HEK293 (cell line): ENCODE data around the gene TAF1A.

ENCODE experiments used
- CTCF ChIA-PET: fragments of 350-600 bp; formaldehyde crosslinking; extraction: SDS; loops from one replicate; lab custom pipeline; 2021; ENCODE audit warnings: antibody characterized with exemption; lab: Yijun Ruan, JAX
- POLR2A ChIA-PET: fragments of 300-600 bp; formaldehyde crosslinking; extraction: SDS; loops from one replicate; lab custom pipeline; 2020; ENCODE audit warnings: antibody characterized with exemption, inconsistent platforms; lab: Yijun Ruan, JAX
- H3K27ac ChIP-seq: fragments of 200-500 bp; sonication (Bioruptor generic); 2 replicates; pipeline ENCODE4 v1.5.1; 2014; ENCODE audit warnings: low read depth, low read length, control low read depth, inconsistent platforms; ENCODE audit errors: extremely low read depth
- H3K36me3 ChIP-seq, 2 experiments: fragments of 200-500 bp in 1 of 2; sonication (Bioruptor generic) in 1 of 2; 1 replicate in 1 of 2; 2 replicates in 1 of 2; pipeline ENCODE4 v1.5.1; 2014 to 2017; ENCODE audit warnings: inconsistent platforms in 2 of 2, low read length in 2 of 2; ENCODE audit not compliant: control insufficient read depth in 2 of 2, insufficient read depth in 1 of 2
- H3K4me1 ChIP-seq: fragments of 200-500 bp; sonication (Bioruptor generic); 2 replicates; pipeline ENCODE4 v1.5.1; 2014; ENCODE audit warnings: mild to moderate bottlenecking, low read length, inconsistent platforms; ENCODE audit not compliant: control insufficient read depth, insufficient read depth
- H3K4me3 ChIP-seq: 2 replicates; pipeline ENCODE4 v1.5.1; 2011; ENCODE audit warnings: low read depth, mild to moderate bottlenecking, control low read depth, low read length, moderate library complexity
- H3K9me3 ChIP-seq: fragments of 200-500 bp; sonication (Bioruptor generic); 2 replicates; pipeline ENCODE4 v1.5.1; 2014; ENCODE audit warnings: low read depth, low read length, inconsistent platforms; ENCODE audit not compliant: control insufficient read depth, insufficient read depth
- IKZF3 ChIP-seq: fragments of 450-650 bp; IDR thresholded peaks from 2 replicates; pipeline ENCODE4 v1.5.0; 2018; ENCODE audit warnings: missing biosample characterization, mild to moderate bottlenecking, missing genetic modification characterization, moderate library complexity
- KLF16 ChIP-seq: fragments of 450-650 bp; formaldehyde crosslinking; IDR thresholded peaks from 2 replicates; pipeline ENCODE4 v1.5.1; 2017; ENCODE audit warnings: missing biosample characterization, missing genetic modification characterization
- MEIS1 ChIP-seq: sonication (generic); formaldehyde crosslinking; IDR thresholded peaks from 2 replicates; pipeline ENCODE4 v1.8.1; 2022; ENCODE audit warnings: missing genetic modification reagents, mild to moderate bottlenecking, borderline replicate concordance
- MYNN ChIP-seq: fragments of 450-650 bp; formaldehyde crosslinking; IDR thresholded peaks from 2 replicates; pipeline ENCODE4 v1.5.1; 2016; ENCODE audit warnings: missing biosample characterization, missing genetic modification characterization, borderline replicate concordance
- PRDM10 ChIP-seq: fragments of 450-650 bp; formaldehyde crosslinking; IDR thresholded peaks from 2 replicates; pipeline ENCODE4 v1.5.1; 2016; ENCODE audit warnings: missing biosample characterization, missing genetic modification characterization
- ZBTB11 ChIP-seq: fragments of 450-650 bp; formaldehyde crosslinking; conservative IDR thresholded peaks from 2 replicates; pipeline ENCODE4 v1.5.1; 2016; ENCODE audit warnings: low read depth, missing biosample characterization, missing genetic modification characterization
- ZEB2 ChIP-seq: fragments of 450-650 bp; formaldehyde crosslinking; IDR thresholded peaks from 2 replicates; pipeline ENCODE4 v1.5.1; 2016; ENCODE audit warnings: missing biosample characterization, missing genetic modification characterization
- ZFP69B ChIP-seq: fragments of 450-650 bp; formaldehyde crosslinking; IDR thresholded peaks from 2 replicates; pipeline ENCODE4 v1.5.1; 2016; ENCODE audit warnings: missing biosample characterization, missing genetic modification characterization
- ZNF155 ChIP-seq: fragments of 450-650 bp; formaldehyde crosslinking; IDR thresholded peaks from 2 replicates; pipeline ENCODE4 v1.5.1; 2016; ENCODE audit warnings: missing biosample characterization, missing genetic modification characterization
- ZNF169 ChIP-seq: fragments of 450-650 bp; formaldehyde crosslinking; IDR thresholded peaks from 2 replicates; pipeline ENCODE4 v1.5.1; 2016; ENCODE audit warnings: missing biosample characterization, missing genetic modification characterization
- ZNF248 ChIP-seq: fragments of 450-650 bp; formaldehyde crosslinking; IDR thresholded peaks from 2 replicates; pipeline ENCODE4 v1.5.1; 2017; ENCODE audit warnings: missing biosample characterization, missing genetic modification characterization
- ZNF274 ChIP-seq, 2 experiments: fragments of 200-500 bp in 1 of 2; fragments of 450-650 bp in 1 of 2; sonication (Bioruptor generic) in 1 of 2; formaldehyde crosslinking in 1 of 2; IDR thresholded peaks; 2 replicates each; pipeline versions ENCODE4 v1.5.1 to v1.6.1; 2014 to 2016; ENCODE audit warnings: borderline replicate concordance in 1 of 2, inconsistent platforms in 1 of 2, low read length in 1 of 2, missing biosample characterization in 1 of 2, missing genetic modification characterization in 1 of 2
- ZNF311 ChIP-seq: fragments of 450-650 bp; formaldehyde crosslinking; IDR thresholded peaks from 2 replicates; pipeline ENCODE4 v1.5.1; 2017; ENCODE audit warnings: missing biosample characterization, missing genetic modification characterization, borderline replicate concordance
- ZNF555 ChIP-seq: fragments of 450-650 bp; formaldehyde crosslinking; conservative IDR thresholded peaks from 2 replicates; pipeline ENCODE4 v1.5.1; 2017; ENCODE audit warnings: missing biosample characterization, mild to moderate bottlenecking, missing genetic modification characterization, inconsistent platforms
- ZNF571 ChIP-seq: fragments of 450-650 bp; formaldehyde crosslinking; IDR thresholded peaks from 2 replicates; pipeline ENCODE4 v1.5.0; 2017; ENCODE audit warnings: missing biosample characterization, missing genetic modification characterization
- ZNF776 ChIP-seq: fragments of 450-650 bp; formaldehyde crosslinking; IDR thresholded peaks from 2 replicates; pipeline ENCODE4 v1.5.0; 2017; ENCODE audit warnings: missing biosample characterization, missing genetic modification characterization, borderline replicate concordance
- ZNF792 ChIP-seq: fragments of 450-650 bp; formaldehyde crosslinking; IDR thresholded peaks from 2 replicates; pipeline ENCODE4 v1.5.1; 2016; ENCODE audit warnings: missing biosample characterization, missing genetic modification characterization
- TF ChIP-seq, protein P1 (sequence below): fragments of 450-650 bp; formaldehyde crosslinking; IDR thresholded peaks from 2 replicates; pipeline ENCODE4 v1.5.1; 2016; ENCODE audit warnings: missing biosample characterization, missing genetic modification characterization, borderline replicate concordance

Gene TAF1A

GRCh38 chr1:222588135-222588534 lies 1.6 kb downstream of the TAF1A start:
- no peak overlapping the region for H3K4me3 ChIP-seq
- POLR2A ChIA-PET: no interaction called here
- TF ChIP-seq, protein P1, sequence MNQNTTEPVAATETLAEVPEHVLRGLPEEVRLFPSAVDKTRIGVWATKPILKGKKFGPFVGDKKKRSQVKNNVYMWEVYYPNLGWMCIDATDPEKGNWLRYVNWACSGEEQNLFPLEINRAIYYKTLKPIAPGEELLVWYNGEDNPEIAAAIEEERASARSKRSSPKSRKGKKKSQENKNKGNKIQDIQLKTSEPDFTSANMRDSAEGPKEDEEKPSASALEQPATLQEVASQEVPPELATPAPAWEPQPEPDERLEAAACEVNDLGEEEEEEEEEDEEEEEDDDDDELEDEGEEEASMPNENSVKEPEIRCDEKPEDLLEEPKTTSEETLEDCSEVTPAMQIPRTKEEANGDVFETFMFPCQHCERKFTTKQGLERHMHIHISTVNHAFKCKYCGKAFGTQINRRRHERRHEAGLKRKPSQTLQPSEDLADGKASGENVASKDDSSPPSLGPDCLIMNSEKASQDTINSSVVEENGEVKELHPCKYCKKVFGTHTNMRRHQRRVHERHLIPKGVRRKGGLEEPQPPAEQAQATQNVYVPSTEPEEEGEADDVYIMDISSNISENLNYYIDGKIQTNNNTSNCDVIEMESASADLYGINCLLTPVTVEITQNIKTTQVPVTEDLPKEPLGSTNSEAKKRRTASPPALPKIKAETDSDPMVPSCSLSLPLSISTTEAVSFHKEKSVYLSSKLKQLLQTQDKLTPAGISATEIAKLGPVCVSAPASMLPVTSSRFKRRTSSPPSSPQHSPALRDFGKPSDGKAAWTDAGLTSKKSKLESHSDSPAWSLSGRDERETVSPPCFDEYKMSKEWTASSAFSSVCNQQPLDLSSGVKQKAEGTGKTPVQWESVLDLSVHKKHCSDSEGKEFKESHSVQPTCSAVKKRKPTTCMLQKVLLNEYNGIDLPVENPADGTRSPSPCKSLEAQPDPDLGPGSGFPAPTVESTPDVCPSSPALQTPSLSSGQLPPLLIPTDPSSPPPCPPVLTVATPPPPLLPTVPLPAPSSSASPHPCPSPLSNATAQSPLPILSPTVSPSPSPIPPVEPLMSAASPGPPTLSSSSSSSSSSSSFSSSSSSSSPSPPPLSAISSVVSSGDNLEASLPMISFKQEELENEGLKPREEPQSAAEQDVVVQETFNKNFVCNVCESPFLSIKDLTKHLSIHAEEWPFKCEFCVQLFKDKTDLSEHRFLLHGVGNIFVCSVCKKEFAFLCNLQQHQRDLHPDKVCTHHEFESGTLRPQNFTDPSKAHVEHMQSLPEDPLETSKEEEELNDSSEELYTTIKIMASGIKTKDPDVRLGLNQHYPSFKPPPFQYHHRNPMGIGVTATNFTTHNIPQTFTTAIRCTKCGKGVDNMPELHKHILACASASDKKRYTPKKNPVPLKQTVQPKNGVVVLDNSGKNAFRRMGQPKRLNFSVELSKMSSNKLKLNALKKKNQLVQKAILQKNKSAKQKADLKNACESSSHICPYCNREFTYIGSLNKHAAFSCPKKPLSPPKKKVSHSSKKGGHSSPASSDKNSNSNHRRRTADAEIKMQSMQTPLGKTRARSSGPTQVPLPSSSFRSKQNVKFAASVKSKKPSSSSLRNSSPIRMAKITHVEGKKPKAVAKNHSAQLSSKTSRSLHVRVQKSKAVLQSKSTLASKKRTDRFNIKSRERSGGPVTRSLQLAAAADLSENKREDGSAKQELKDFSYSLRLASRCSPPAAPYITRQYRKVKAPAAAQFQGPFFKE (tag by site-specific recombination): no peak
- TF ChIP-seq ZEB2 (tag by site-specific recombination): no peak
- no peak for TF ChIP-seq ZBTB11 (tag by site-specific recombination)
- TF ChIP-seq ZNF776 (tag by site-specific recombination): no peak
- no peak for TF ChIP-seq ZNF555
- no peak for TF ChIP-seq ZNF571 (tag by site-specific recombination)
- no peak for TF ChIP-seq MEIS1 (CRISPR knock-in tag)
- no peak for TF ChIP-seq ZNF248 (tag by site-specific recombination)
- TF ChIP-seq ZNF792 (tag by site-specific recombination): no peak
- TF ChIP-seq ZNF311 (tag by site-specific recombination): no peak
- TF ChIP-seq KLF16 (tag by site-specific recombination): no peak
- no peak for TF ChIP-seq PRDM10
- no peak for TF ChIP-seq ZNF274 (IDR thresholded peaks at IDR 0.05; ENCODE audit: low read length)
- no peak for TF ChIP-seq ZNF274 (tag by site-specific recombination; IDR thresholded peaks at IDR 0.05; ENCODE audit: borderline replicate concordance)
- TF ChIP-seq ZNF169 (tag by site-specific recombination): no peak
- TF ChIP-seq IKZF3: no peak
- no peak for TF ChIP-seq MYNN
- TF ChIP-seq ZFP69B (tag by site-specific recombination): no peak
- TF ChIP-seq ZNF155 (tag by site-specific recombination): no peak
- TF ChIP-seq, all 188 proteins: peak for 0

More at GRCh38 chr1:222588135-222588534, 1.6 kb downstream of the TAF1A start:
- H3K27ac ChIP-seq: no peak overlapping the region
- CTCF ChIA-PET: no interaction called here
- H3K36me3 ChIP-seq: peaks cover 18 to 35% of the 10 kb centered on the region in 2 experiments
- no peaks in the 10 kb centered on the region for H3K9me3 ChIP-seq
- no peaks in the 10 kb centered on the region for H3K4me1 ChIP-seq
